SK-N-SH (cell line): ENCODE data around the gene HMGCS1. TPM values are rescaled to one million over a fixed set of nuclear protein-coding genes. Genes with fewer than 3 reads are reported as not detected.

Source experiments
- CTCF ChIA-PET: fragments of 300-600, 350-600 bp; formaldehyde crosslinking; extraction: SDS; loops from one replicate; lab custom pipeline; 2021; lab: Yijun Ruan, JAX
- POLR2A ChIA-PET: fragments of 350-600 bp; sonication (Branson Sonifier 250); formaldehyde crosslinking; extraction: SDS; loops from one replicate; lab custom pipeline; 2020; ENCODE audit warnings: antibody characterized with exemption, inconsistent platforms; lab: Yijun Ruan, JAX
- DNase-seq: peaks from one replicate; pipeline ENCODE4 v3.0.0; 2012
- H2AFZ ChIP-seq: fragments of 200-600 bp; sonication (generic); 2 replicates; pipeline ENCODE4 v1.8.1; 2016; ENCODE audit warnings: antibody characterized with exemption, mild to moderate bottlenecking, low read depth
- H3F3A ChIP-seq: fragments of 200-600 bp; sonication (generic); replicated peaks from 2 replicates; pipeline ENCODE3; 2016; ENCODE audit warnings: antibody characterized with exemption, mild to moderate bottlenecking; ENCODE audit not compliant: insufficient read depth
- H3K27ac ChIP-seq, 2 experiments: fragments of 200-500 bp in 1 of 2; fragments of 200-600 bp in 1 of 2; sonication (Bioruptor generic) in 1 of 2; sonication (generic), shearing (Covaris generic) in 1 of 2; 2 replicates each; pipeline versions ENCODE4 v1.5.1 to v1.6.1; 2014 to 2016; ENCODE audit warnings: low read depth in 2 of 2, inconsistent platforms in 1 of 2, low read length in 1 of 2, mild to moderate bottlenecking in 1 of 2, mixed read lengths in 1 of 2
- H3K27me3 ChIP-seq: fragments of 200-600 bp; sonication (generic), shearing (Covaris generic); 2 replicates; pipeline ENCODE4 v1.6.1; 2016; ENCODE audit warnings: mixed run types; ENCODE audit not compliant: insufficient read depth
- H3K36me3 ChIP-seq, 2 experiments: fragments of 200-500 bp in 1 of 2; fragments of 200-600 bp in 1 of 2; sonication (Bioruptor generic) in 1 of 2; sonication (generic) in 1 of 2; replicated peaks in 1 of 2; 2 replicates each; pipeline versions ENCODE3 to v1.5.1; 2014 to 2016; ENCODE audit warnings: low read length in 1 of 2, mild to moderate bottlenecking in 1 of 2; ENCODE audit not compliant: insufficient read depth in 2 of 2, control insufficient read depth in 1 of 2
- H3K4me1 ChIP-seq, 2 experiments: fragments of 200-500 bp in 1 of 2; fragments of 200-600 bp in 1 of 2; sonication (Bioruptor generic) in 1 of 2; sonication (generic), shearing (Covaris generic) in 1 of 2; 2 replicates each; pipeline versions ENCODE4 v1.5.1 to v1.6.1; 2014 to 2016; ENCODE audit warnings: low read depth in 1 of 2, low read length in 1 of 2, mixed run types in 1 of 2; ENCODE audit not compliant: insufficient read depth in 2 of 2, control insufficient read depth in 1 of 2
- H3K4me2 ChIP-seq: fragments of 200-600 bp; sonication (generic), shearing (Covaris generic); 2 replicates; pipeline ENCODE4 v1.6.1; 2017; ENCODE audit warnings: mixed run types
- H3K4me3 ChIP-seq, 2 experiments: fragments of 200-500 bp in 1 of 2; fragments of 200-600 bp in 1 of 2; sonication (Bioruptor generic) in 1 of 2; sonication (generic), shearing (Covaris generic) in 1 of 2; 2 replicates each; pipeline versions ENCODE4 v1.5.1 to v1.8.1; 2014 to 2016; ENCODE audit warnings: low read depth in 2 of 2, inconsistent platforms in 1 of 2, low read length in 1 of 2, mild to moderate bottlenecking in 1 of 2, mixed read lengths in 1 of 2, moderate library complexity in 1 of 2
- H3K79me2 ChIP-seq: fragments of 200-600 bp; sonication (generic); 2 replicates; pipeline ENCODE4 v1.8.1; 2017; ENCODE audit warnings: mild to moderate bottlenecking; ENCODE audit not compliant: insufficient read depth
- H3K9ac ChIP-seq: fragments of 200-600 bp; sonication (generic); 2 replicates; pipeline ENCODE4 v1.6.1; 2017; ENCODE audit warnings: mixed run types
- H3K9me2 ChIP-seq: fragments of 200-600 bp; sonication (generic); 2 replicates; pipeline ENCODE4 v1.6.1; 2017; ENCODE audit warnings: mixed run types
- H3K9me3 ChIP-seq: fragments of 200-600 bp; sonication (generic); 2 replicates; pipeline ENCODE4 v1.6.1; 2017; ENCODE audit warnings: mixed run types, mild to moderate bottlenecking, moderate library complexity
- H4K20me1 ChIP-seq: fragments of 200-600 bp; sonication (generic); 2 replicates; pipeline ENCODE4 v1.6.1; 2017; ENCODE audit warnings: mild to moderate bottlenecking, mixed run types; ENCODE audit not compliant: insufficient read depth
- CTCF ChIP-seq: fragments of 200-600 bp; sonication (generic); IDR thresholded peaks from 2 replicates; pipeline ENCODE4 v1.6.1; 2017; ENCODE audit warnings: antibody characterized with exemption, mild to moderate bottlenecking, moderate library complexity
- FOXJ3 ChIP-seq: sonication (generic); formaldehyde crosslinking; IDR thresholded peaks from 2 replicates; pipeline ENCODE4 v1.5.1; 2020; ENCODE audit warnings: mild to moderate bottlenecking, missing genetic modification reagents
- GATA2 ChIP-seq: sonication (generic); formaldehyde crosslinking; IDR thresholded peaks from 2 replicates; pipeline ENCODE4 v1.5.0; 2020; ENCODE audit warnings: mild to moderate bottlenecking, missing genetic modification reagents
- MXI1 ChIP-seq: IDR thresholded peaks from 2 replicates; pipeline ENCODE4 v1.6.1; 2012; ENCODE audit warnings: mild to moderate bottlenecking, low read depth, low read length, improper control_type of control experiment
- NFIC ChIP-seq: IDR thresholded peaks from 2 replicates; pipeline ENCODE4 v1.4.0; 2012; ENCODE audit warnings: borderline replicate concordance
- NRF1 ChIP-seq: IDR thresholded peaks from 2 replicates; pipeline ENCODE4 v1.6.1; 2012; ENCODE audit warnings: low read depth, mild to moderate bottlenecking, low read length
- POLR2AphosphoS5 ChIP-seq: IDR thresholded peaks from 2 replicates; pipeline ENCODE4 v1.6.1; 2012; ENCODE audit warnings: low read depth, low read length
- RAD21 ChIP-seq: IDR thresholded peaks from 2 replicates; pipeline ENCODE4 v1.6.1; 2012; ENCODE audit warnings: mild to moderate bottlenecking, low read length
- RFX5 ChIP-seq: IDR thresholded peaks from 2 replicates; pipeline ENCODE4 v1.6.1; 2012; ENCODE audit warnings: mild to moderate bottlenecking, improper control_type of control experiment, low read length
- SIN3A ChIP-seq: IDR thresholded peaks from 2 replicates; pipeline ENCODE4 v1.6.1; 2012; ENCODE audit warnings: low read depth, mild to moderate bottlenecking, low read length, moderate library complexity, borderline replicate concordance
- TEAD4 ChIP-seq: IDR thresholded peaks from 2 replicates; pipeline ENCODE4 v1.4.0; 2012; ENCODE audit warnings: mild to moderate bottlenecking, borderline replicate concordance; ENCODE audit not compliant: insufficient read depth
- ZBTB33 ChIP-seq: IDR thresholded peaks from 2 replicates; pipeline ENCODE4 v1.4.0; 2012; ENCODE audit warnings: low read depth, borderline replicate concordance
- WGBS: methylation state at CpG from one replicate; pipeline ENCODE4 v1.1.6; 2017; ENCODE audit warnings: low lambda C conversion rate; 5-methylcytosine and 5-hydroxymethylcytosine counted together
- polyA plus RNA-seq, 3 experiments: library from polyadenylated mRNA; depleted of rRNA; stranded (reverse); fragments of >200 nt; gene quantifications; 2 replicates each; pipeline ENCODE4 v1.2.3, GENCODE V29; 2012
- TF ChIP-seq, protein P1 (sequence below): IDR thresholded peaks from 2 replicates; pipeline ENCODE4 v1.4.0; 2012; ENCODE audit warnings: low read depth
- TF ChIP-seq, protein P2 (sequence below): fragments of 150-350 bp; IDR thresholded peaks from 2 replicates; pipeline ENCODE4 v1.6.1; 2016; ENCODE audit warnings: mild to moderate bottlenecking, low read depth, low read length
- TF ChIP-seq, protein P3 (sequence below): fragments of 150-350 bp; IDR thresholded peaks from 2 replicates; pipeline ENCODE4 v1.6.1; 2017; ENCODE audit warnings: antibody characterized with exemption, low read length, low read depth, borderline replicate concordance

The HMGCS1 gene
- polyA plus RNA-seq, 1 of the 3 experiments (the other 2 are of a cell fraction): 8.2 TPM

DNA sequence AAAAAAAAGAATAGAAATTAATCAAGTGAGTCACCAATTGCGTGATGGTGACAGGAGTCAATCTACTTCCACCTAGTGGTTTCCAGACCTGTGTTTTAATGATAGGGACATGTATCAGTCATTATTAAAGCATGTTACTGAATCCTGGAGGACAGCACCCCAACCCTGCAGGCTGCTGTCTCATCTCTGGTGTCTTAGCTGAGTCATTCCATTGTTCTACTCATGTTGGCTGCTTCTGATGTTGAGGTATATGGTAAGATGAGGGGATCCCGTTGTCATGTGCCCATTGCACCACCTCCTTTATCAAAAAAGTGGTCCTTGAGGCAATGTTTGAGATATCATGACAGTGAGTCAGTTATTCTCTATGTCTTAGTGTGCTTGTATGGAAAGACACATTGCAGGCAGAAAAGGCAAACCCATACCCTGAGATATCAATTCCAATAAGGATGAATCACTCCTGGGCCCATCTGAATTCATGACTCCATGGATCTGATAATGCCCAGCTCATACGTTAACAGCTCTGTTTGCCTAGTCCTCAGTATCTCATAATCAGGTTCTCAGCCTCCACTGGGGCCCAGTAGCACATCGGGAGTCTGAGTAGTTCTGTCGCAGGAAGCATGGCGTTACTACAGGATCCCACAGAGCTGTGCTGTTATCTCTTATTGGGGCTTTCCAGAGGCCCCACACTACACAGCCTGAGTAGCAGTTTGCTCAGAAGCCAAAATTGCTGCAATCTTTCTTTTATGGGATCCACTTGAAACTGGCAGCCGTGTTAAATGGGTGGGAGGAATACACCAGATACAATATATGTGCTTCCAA is 31.2 kb downstream of the HMGCS1 start:
- WGBS: 47% methylated on average over 7 of the region's 7 CpGs
- Histone ChIP-seq H2AFZ (no peak overlapping the region), H3K4me1 (no peaks in the 10 kb centered on the region), H3K4me3 (no peak overlapping the region), H3F3A (no peaks in the 10 kb centered on the region), H3K4me2 (no peak overlapping the region), H3K36me3 (no peaks in the 10 kb centered on the region), H3K9me2 (no peaks in the 10 kb centered on the region), H3K9me3 (no peaks in the 10 kb centered on the region), H3K27me3 (peaks cover under 1% of the 10 kb centered on the region; the same call in 1 of the 2 replicates), H3K79me2 (no peaks in the 10 kb centered on the region), H3K27ac (no peak overlapping the region), H4K20me1 (no peaks in the 10 kb centered on the region), H3K9ac (no peak overlapping the region)
- TF ChIP-seq ZBTB33 (no peak), GATA2 (CRISPR knock-in tag) (no peak), MXI1 (no peak), NFIC (no peak), CTCF (no peak), POLR2AphosphoS5 (no peak), SIN3A (no peak)
- TF ChIP-seq, protein P1, sequence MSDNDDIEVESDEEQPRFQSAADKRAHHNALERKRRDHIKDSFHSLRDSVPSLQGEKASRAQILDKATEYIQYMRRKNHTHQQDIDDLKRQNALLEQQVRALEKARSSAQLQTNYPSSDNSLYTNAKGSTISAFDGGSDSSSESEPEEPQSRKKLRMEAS: no peak
- DNase-seq: no peak
- POLR2A ChIA-PET: no interaction called here
- CTCF ChIA-PET: interaction anchor here (1.0 kb wide), 2 partner anchors 25 to 108 kb away, joined by 3 read pairs; no protein-coding TSS in a partner anchor

DNA sequence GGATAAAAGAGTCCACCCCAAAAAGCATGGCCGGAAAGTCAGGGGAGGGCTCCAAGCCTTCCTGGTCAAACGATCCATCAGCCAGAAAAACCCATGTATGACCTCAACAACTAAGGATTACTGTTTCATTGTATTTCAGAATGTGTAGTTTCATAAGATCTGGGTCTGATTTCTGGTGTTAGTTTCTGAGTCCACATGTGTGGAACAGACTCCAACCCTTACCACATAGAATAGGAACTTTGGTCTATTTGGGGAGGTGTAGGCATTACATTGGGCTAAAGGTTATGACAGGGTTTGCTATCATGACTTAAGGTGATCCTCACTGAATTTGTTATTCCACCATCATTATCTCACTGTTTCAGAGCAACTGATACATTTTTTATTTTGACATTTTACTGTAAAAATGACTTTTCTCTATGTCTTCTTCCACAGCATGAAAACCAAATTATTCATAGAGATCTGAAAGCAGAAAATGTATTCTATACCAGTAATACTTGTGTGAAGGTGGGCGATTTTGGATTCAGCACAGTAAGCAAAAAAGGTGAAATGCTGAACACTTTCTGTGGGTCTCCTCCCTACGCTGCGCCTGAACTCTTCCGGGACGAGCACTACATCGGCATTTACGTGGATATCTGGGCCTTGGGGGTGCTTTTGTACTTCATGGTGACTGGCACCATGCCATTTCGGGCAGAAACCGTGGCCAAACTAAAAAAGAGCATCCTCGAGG is 33.5 kb downstream of the HMGCS1 start:
- no peaks in the 10 kb centered on the region for H3K4me1 ChIP-seq
- H3K79me2 ChIP-seq: no peaks in the 10 kb centered on the region
- ChIA-PET CTCF (no interaction called here), POLR2A (no interaction called here)
- no peak overlapping the region for H3K9ac ChIP-seq
- no peaks in the 10 kb centered on the region for H3K9me3 ChIP-seq
- no peak overlapping the region for H3K27ac ChIP-seq
- H3K4me3 ChIP-seq: no peak overlapping the region
- DNase-seq: no peak
- peaks cover 19% of the 10 kb centered on the region; the same call in 1 of the 2 replicates for H3K27me3 ChIP-seq
- no peaks in the 10 kb centered on the region for H3F3A ChIP-seq
- H3K9me2 ChIP-seq: no peaks in the 10 kb centered on the region
- no peaks in the 10 kb centered on the region for H4K20me1 ChIP-seq
- no peak overlapping the region for H3K4me2 ChIP-seq
- no peak overlapping the region for H2AFZ ChIP-seq
- 48% methylated on average over 12 of the region's 12 CpGs for WGBS
- no peaks in the 10 kb centered on the region for H3K36me3 ChIP-seq
- TF ChIP-seq ZBTB33: no peak
- no peak for TF ChIP-seq FOXJ3
- no peak for TF ChIP-seq TEAD4
- TF ChIP-seq, protein P2, sequence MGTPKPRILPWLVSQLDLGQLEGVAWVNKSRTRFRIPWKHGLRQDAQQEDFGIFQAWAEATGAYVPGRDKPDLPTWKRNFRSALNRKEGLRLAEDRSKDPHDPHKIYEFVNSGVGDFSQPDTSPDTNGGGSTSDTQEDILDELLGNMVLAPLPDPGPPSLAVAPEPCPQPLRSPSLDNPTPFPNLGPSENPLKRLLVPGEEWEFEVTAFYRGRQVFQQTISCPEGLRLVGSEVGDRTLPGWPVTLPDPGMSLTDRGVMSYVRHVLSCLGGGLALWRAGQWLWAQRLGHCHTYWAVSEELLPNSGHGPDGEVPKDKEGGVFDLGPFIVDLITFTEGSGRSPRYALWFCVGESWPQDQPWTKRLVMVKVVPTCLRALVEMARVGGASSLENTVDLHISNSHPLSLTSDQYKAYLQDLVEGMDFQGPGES: no peak
- TF ChIP-seq, protein P3, sequence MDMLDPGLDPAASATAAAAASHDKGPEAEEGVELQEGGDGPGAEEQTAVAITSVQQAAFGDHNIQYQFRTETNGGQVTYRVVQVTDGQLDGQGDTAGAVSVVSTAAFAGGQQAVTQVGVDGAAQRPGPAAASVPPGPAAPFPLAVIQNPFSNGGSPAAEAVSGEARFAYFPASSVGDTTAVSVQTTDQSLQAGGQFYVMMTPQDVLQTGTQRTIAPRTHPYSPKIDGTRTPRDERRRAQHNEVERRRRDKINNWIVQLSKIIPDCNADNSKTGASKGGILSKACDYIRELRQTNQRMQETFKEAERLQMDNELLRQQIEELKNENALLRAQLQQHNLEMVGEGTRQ: no peak
- TF ChIP-seq NRF1: no peak
- no peak for TF ChIP-seq RAD21
- TF ChIP-seq RFX5: no peak
